HS-5 (cell line): ENCODE results near the gene PLLP.
"Not testable (repeated sequence)": the region's sequence is repeated elsewhere in the genome, so short reads cannot be mapped to it uniquely, and the experiment has no call there.

ENCODE experiments used
- DNase-seq: peaks from one replicate; pipeline ENCODE4 v3.0.0-alpha.2; 2012; ENCODE audit warnings: low read depth

PLLP gene

GRCh38 chr16:57273826-57274225 is 10.6 kb downstream of the PLLP start:
- DNase-seq = no peak

- no peak for DNase-seq
Measured at GRCh38 chr16:57273359-57273758, 11.1 kb downstream of the PLLP start.

- DNase-seq = no peak
Measured at GRCh38 chr16:57271867-57272495, 12.5 kb downstream of the PLLP start.

- DNase-seq = no peak
Measured at GRCh38 chr16:57271063-57271345, 13.5 kb downstream of the PLLP start.

GRCh38 chr16:57270221-57271062 is 14.0 kb downstream of the PLLP start:
- no peak for DNase-seq

- no peak for DNase-seq
Measured at GRCh38 chr16:57268804-57269800, 15.4 kb downstream of the PLLP start.

GRCh38 chr16:57267343-57267742 is 17.1 kb downstream of the PLLP start:
- DNase-seq = not testable (repeated sequence)

- DNase-seq = no peak
Measured at GRCh38 chr16:57266531-57267260, 17.8 kb downstream of the PLLP start.

GRCh38 chr16:57265850-57266530 is 18.5 kb downstream of the PLLP start:
- no peak for DNase-seq

- no peak for DNase-seq
Measured at GRCh38 chr16:57264950-57265371, 19.5 kb downstream of the PLLP start.

- no peak for DNase-seq
Measured at GRCh38 chr16:57264381-57264780, 20.1 kb downstream of the PLLP start.

- no peak for DNase-seq
Measured at GRCh38 chr16:57263541-57264351, 20.7 kb downstream of the PLLP start.

- DNase-seq = no peak
Measured at GRCh38 chr16:57262841-57263540, 21.5 kb downstream of the PLLP start.

GRCh38 chr16:57261806-57262205 is 22.7 kb downstream of the PLLP start:
- DNase-seq = no peak

GRCh38 chr16:57260294-57260929 is 24.1 kb downstream of the PLLP start:
- DNase-seq = no peak

- DNase-seq = no peak
Measured at GRCh38 chr16:57258910-57259475, 25.5 kb downstream of the PLLP start.

- no peak for DNase-seq
Measured at GRCh38 chr16:57258226-57258909, 26.1 kb downstream of the PLLP start.

GRCh38 chr16:57257455-57258070 is 26.9 kb downstream of the PLLP start:
- no peak for DNase-seq
